Karpas-422 (cell line): ENCODE data around the gene MRPL36. TPM values are rescaled to one million over a fixed set of nuclear protein-coding genes. Genes with fewer than 3 reads are reported as not detected.

Experiments
- DNase-seq: peaks from one replicate; pipeline ENCODE4 v3.0.0-alpha.2; 2015
- H2AFZ ChIP-seq: fragments of 200-600 bp; sonication (generic); 2 replicates; pipeline ENCODE4 v1.6.1; 2014; ENCODE audit warnings: antibody characterized with exemption, low read length, mixed read lengths
- H3K27ac ChIP-seq: fragments of 200-600 bp; sonication (generic); 2 replicates; pipeline ENCODE4 v1.5.1; 2014; ENCODE audit warnings: mild to moderate bottlenecking, low read length, moderate library complexity
- H3K27me3 ChIP-seq: fragments of 200-600 bp; sonication (generic); 2 replicates; pipeline ENCODE4 v1.6.1; 2014; ENCODE audit warnings: low read length, mixed read lengths
- H3K36me3 ChIP-seq: fragments of 200-600 bp; sonication (generic); 2 replicates; pipeline ENCODE4 v1.6.1; 2014; ENCODE audit warnings: low read length, mixed read lengths; ENCODE audit not compliant: insufficient read depth
- H3K4me1 ChIP-seq: fragments of 200-600 bp; sonication (generic); 2 replicates; pipeline ENCODE4 v1.6.1; 2014; ENCODE audit warnings: mild to moderate bottlenecking, low read length, mixed read lengths
- H3K4me2 ChIP-seq: fragments of 200-600 bp; sonication (generic); 2 replicates; pipeline ENCODE4 v1.6.1; 2014; ENCODE audit warnings: low read length, low read depth, mild to moderate bottlenecking; ENCODE audit not compliant: poor library complexity, severe bottlenecking
- H3K4me3 ChIP-seq: fragments of 200-600 bp; sonication (generic); 2 replicates; pipeline ENCODE4 v1.5.1; 2014; ENCODE audit warnings: mild to moderate bottlenecking, antibody characterized with exemption, low read length, mixed read lengths
- H3K79me2 ChIP-seq: fragments of 200-600 bp; sonication (generic); 2 replicates; pipeline ENCODE4 v1.6.1; 2014; ENCODE audit warnings: mild to moderate bottlenecking, low read length, mixed read lengths
- H3K9ac ChIP-seq: fragments of 200-600 bp; sonication (generic); 2 replicates; pipeline ENCODE4 v1.6.0; 2014; ENCODE audit warnings: low read length
- H3K9me2 ChIP-seq: fragments of 200-600 bp; sonication (generic), shearing (Covaris generic); replicated peaks from 2 replicates; pipeline ENCODE4 v1.6.0; 2014; ENCODE audit warnings: mild to moderate bottlenecking, low read length, moderate library complexity; ENCODE audit not compliant: insufficient read depth
- H3K9me3 ChIP-seq: fragments of 300-700, 200-600 bp; sonication (generic); 2 replicates; pipeline ENCODE4 v1.6.1; 2014; ENCODE audit warnings: low read length, mixed read lengths
- H4K20me1 ChIP-seq: fragments of 200-600 bp; sonication (generic); 2 replicates; pipeline ENCODE4 v1.6.1; 2014; ENCODE audit warnings: mild to moderate bottlenecking, antibody characterized with exemption, low read length, low read depth; ENCODE audit not compliant: insufficient read depth
- total RNA-seq: library from RNA; depleted of rRNA; stranded (reverse); fragments of >200 nt; shearing (Covaris generic); gene quantifications from 2 replicates; pipeline ENCODE4 v1.2.3, GENCODE V29; 2014; ENCODE audit warnings: low replicate concordance

The MRPL36 gene
- total RNA-seq, 1 experiment from 2014 or later, result 67.1 TPM

- no peak for DNase-seq
- Histone ChIP-seq H3K9me2 (no peaks in the 10 kb centered on the region), H3K27ac (no peak overlapping the region), H3K4me1 (peaks cover 10% of the 10 kb centered on the region), H3K9me3 (no peaks in the 10 kb centered on the region), H3K9ac (no peak overlapping the region), H3K4me2 (no peak overlapping the region), H3K4me3 (no peak overlapping the region), H4K20me1 (no peaks in the 10 kb centered on the region), H3K27me3 (no peaks in the 10 kb centered on the region), H2AFZ (no peak overlapping the region), H3K36me3 (no peaks in the 10 kb centered on the region), H3K79me2 (no peaks in the 10 kb centered on the region)
Observed at GRCh38 chr5:1776831-1777230, 22.8 kb downstream of the MRPL36 start.

- H3K27me3 ChIP-seq, result no peaks in the 10 kb centered on the region
- no peaks in the 10 kb centered on the region for H3K79me2 ChIP-seq
- H3K9me3 ChIP-seq, result no peaks in the 10 kb centered on the region
- H3K4me2 ChIP-seq, result no peak overlapping the region
- H3K9me2 ChIP-seq, result no peaks in the 10 kb centered on the region
- H3K9ac ChIP-seq, result no peak overlapping the region
- H3K4me3 ChIP-seq, result no peak overlapping the region
- no peaks in the 10 kb centered on the region for H4K20me1 ChIP-seq
- no peaks in the 10 kb centered on the region for H3K36me3 ChIP-seq
- 0 out of 2 replicates have a peak, but pooled peaks cover 4% of the 10 kb centered on the region for H3K4me1 ChIP-seq
- H3K27ac ChIP-seq, result no peak overlapping the region
- no peak overlapping the region for H2AFZ ChIP-seq
- DNase-seq, result peak; percentile 62
Observed at GRCh38 chr5:1772634-1773033, 27.0 kb downstream of the MRPL36 start.

DNA sequence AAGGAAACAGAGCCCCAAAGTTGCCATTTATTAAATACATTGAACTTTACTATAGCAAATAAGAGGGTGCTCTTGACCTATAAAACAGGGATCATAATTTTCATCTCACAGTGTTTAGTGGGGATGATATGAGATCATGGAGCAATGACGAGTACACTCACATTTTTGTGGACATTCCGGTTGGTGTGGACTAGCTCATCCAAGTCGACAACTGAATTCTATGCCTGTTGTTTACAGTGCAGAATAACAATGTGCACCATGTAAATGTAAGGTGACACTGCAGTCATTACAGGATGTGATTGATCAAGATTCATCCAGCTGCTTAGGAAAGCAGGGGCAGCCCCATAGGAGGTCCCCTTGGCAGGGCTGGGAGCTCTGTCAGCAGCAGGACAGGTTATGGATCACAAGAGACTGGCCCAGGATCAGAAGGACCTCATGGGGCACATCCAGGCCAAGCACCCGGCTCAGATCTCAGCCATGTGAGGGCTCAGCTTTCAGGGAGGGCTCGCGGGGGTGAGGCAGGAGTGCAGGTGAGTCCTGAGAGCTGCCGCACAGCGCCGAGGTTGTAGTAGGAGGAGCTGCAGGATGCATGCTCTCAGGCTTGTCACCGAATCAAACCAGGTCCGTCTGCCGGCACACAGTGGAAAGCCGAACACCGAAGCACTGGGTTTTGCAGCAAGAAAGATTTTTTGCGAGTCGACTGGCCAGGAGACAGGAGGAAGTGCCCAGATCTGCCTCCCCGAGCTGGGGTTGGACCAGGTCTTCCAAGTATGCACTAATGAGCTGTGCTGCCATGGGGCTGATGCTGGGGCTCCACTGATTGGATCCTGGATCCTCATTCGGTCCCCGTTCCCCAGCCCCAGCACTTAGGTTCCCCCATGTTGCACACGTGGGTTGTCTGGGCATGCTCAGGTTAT, 28.2 kb downstream of the MRPL36 start:
- Histone ChIP-seq H3K27ac (no peak overlapping the region), H3K4me2 (no peak overlapping the region), H4K20me1 (no peaks in the 10 kb centered on the region), H3K9ac (no peak overlapping the region), H3K4me3 (no peak overlapping the region), H3K9me3 (no peaks in the 10 kb centered on the region), H3K4me1 (0 out of 2 replicates have a peak, but pooled peaks cover 4% of the 10 kb centered on the region), H3K9me2 (no peaks in the 10 kb centered on the region), H3K27me3 (no peaks in the 10 kb centered on the region), H2AFZ (no peak overlapping the region), H3K36me3 (no peaks in the 10 kb centered on the region), H3K79me2 (no peaks in the 10 kb centered on the region)
- no peak for DNase-seq

GRCh38 chr5:1770443-1770802, 29.2 kb downstream of the MRPL36 start:
- no peak overlapping the region for H3K4me3 ChIP-seq
- H3K9me3 ChIP-seq, result no peaks in the 10 kb centered on the region
- peaks cover 7% of the 10 kb centered on the region for H3K4me1 ChIP-seq
- H2AFZ ChIP-seq, result no peak overlapping the region
- no peak overlapping the region for H3K27ac ChIP-seq
- H3K9ac ChIP-seq, result no peak overlapping the region
- H4K20me1 ChIP-seq, result no peaks in the 10 kb centered on the region
- no peaks in the 10 kb centered on the region for H3K27me3 ChIP-seq
- H3K9me2 ChIP-seq, result no peaks in the 10 kb centered on the region
- no peak for DNase-seq
- H3K36me3 ChIP-seq, result no peaks in the 10 kb centered on the region
- H3K79me2 ChIP-seq, result no peaks in the 10 kb centered on the region
- H3K4me2 ChIP-seq, result no peak overlapping the region

- no peak overlapping the region for H3K4me3 ChIP-seq
- H3K4me2 ChIP-seq, result no peak overlapping the region
- no peaks in the 10 kb centered on the region for H3K9me3 ChIP-seq
- no peaks in the 10 kb centered on the region for H4K20me1 ChIP-seq
- DNase-seq, result no peak
- H3K9me2 ChIP-seq, result no peaks in the 10 kb centered on the region
- peaks cover 9% of the 10 kb centered on the region for H3K4me1 ChIP-seq
- H3K36me3 ChIP-seq, result no peaks in the 10 kb centered on the region
- H2AFZ ChIP-seq, result no peak overlapping the region
- H3K79me2 ChIP-seq, result no peaks in the 10 kb centered on the region
- H3K27me3 ChIP-seq, result no peaks in the 10 kb centered on the region
- no peak overlapping the region for H3K9ac ChIP-seq
- H3K27ac ChIP-seq, result no peak overlapping the region
Observed at GRCh38 chr5:1769752-1770442, 29.7 kb downstream of the MRPL36 start.

DNA sequence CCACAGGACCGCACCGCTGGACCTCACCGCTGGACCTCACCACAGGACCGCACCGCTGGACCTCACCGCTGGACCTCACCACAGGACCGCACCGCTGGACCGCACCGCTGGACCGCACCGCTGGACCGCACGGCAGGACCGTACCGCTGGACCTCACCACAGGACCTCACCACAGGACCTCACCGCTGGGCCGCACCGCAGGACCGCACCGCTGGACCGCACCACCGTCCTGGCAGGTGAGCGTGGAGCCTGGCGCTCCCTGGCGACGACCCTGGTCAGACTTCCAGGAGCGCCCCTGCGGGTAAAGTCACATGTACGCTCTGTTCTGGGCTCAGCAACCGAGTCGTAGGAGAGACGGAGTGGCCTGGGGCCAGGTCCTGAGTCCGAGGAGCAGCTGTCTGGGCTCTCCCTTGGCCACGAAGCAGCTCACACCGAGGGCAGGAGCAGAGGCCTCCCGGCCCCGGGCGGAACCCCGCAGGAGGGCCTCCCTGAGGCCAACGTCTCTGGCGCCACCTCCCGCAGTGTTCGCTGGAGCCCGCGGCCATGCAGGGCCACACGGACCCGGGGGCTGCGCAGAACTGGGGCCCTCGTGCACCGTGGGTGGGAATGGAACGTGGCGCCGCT, 30.5 kb downstream of the MRPL36 start:
- no peaks in the 10 kb centered on the region for H3K27me3 ChIP-seq
- DNase-seq, result no peak

DNA sequence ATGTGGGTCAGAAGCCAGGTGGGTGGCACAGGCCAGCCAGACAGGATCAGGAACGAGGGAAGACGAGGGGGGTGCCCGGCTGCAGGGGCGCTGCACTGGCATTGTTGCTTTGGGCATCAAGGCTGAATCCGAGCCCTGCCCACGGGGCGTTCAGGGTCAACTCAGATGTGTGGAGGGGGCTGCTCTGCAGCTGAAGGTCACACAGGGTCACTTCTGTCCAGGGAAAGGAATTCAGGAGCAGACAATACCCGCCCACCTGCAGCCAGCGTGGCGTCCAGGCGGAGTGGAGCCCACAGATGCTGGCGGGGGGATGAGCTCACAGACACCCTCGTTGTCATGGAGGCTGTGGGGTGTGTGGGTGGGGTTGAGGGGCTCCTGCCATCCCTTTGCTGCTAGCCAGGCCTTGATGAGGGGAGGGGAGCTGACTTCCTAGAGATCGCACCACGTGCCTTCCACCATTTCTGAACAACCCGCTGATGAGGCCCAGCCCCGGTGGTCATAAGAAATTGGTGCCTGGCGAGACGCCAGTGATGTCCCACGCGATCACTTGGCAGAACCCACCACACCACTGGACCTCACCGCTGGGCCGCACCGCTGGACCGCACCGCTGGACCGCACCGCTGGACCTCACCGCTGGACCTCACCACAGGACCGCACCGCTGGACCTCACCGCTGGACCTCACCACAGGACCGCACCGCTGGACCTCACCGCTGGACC, 31.2 kb downstream of the MRPL36 start:
- no peak overlapping the region for H3K9ac ChIP-seq
- H3K4me1 ChIP-seq, result peaks cover 12% of the 10 kb centered on the region
- no peaks in the 10 kb centered on the region for H3K27me3 ChIP-seq
- no peaks in the 10 kb centered on the region for H3K9me2 ChIP-seq
- H3K79me2 ChIP-seq, result no peaks in the 10 kb centered on the region
- H3K27ac ChIP-seq, result no peak overlapping the region
- no peak for DNase-seq
- no peak overlapping the region for H3K4me2 ChIP-seq
- no peak overlapping the region for H2AFZ ChIP-seq
- no peak overlapping the region for H3K4me3 ChIP-seq
- no peaks in the 10 kb centered on the region for H3K36me3 ChIP-seq
- H4K20me1 ChIP-seq, result no peaks in the 10 kb centered on the region
- no peaks in the 10 kb centered on the region for H3K9me3 ChIP-seq

More for the DNA sequence above, 30.5 kb downstream of the MRPL36 start:
- H3K4me2 ChIP-seq, result no peak overlapping the region
- no peak overlapping the region for H2AFZ ChIP-seq
- H3K27ac ChIP-seq, result no peak overlapping the region
- H3K36me3 ChIP-seq, result no peaks in the 10 kb centered on the region
- H4K20me1 ChIP-seq, result no peaks in the 10 kb centered on the region
- H3K4me1 ChIP-seq, result peaks cover 12% of the 10 kb centered on the region
- H3K4me3 ChIP-seq, result no peak overlapping the region
- no peak overlapping the region for H3K9ac ChIP-seq
- no peaks in the 10 kb centered on the region for H3K9me3 ChIP-seq
- H3K79me2 ChIP-seq, result no peaks in the 10 kb centered on the region
- H3K9me2 ChIP-seq, result no peaks in the 10 kb centered on the region
